Endometrium (tissue), 2 donors: ENCODE measurements around the gene EMC9.

Experiments used
- FAIRE-seq: peaks from 2 replicates; lab custom pipeline; 2012; peaks lifted over from hg19 to GRCh38; lab: Jason Lieb, UNC
- donor health status: control.
- donor health status: control.

The EMC9 gene

GRCh38 chr14:24141097-24141880 lies at the start of gene EMC9:
TSS of gene EMC9 (minus strand) at chr14:24141591. CDS start at chr14:24141304, 287 bp downstream.
- FAIRE-seq = peak; percentile 76

GRCh38 chr14:24190416-24190815 lies 49.0 kb upstream of the EMC9 start:
- no peak for FAIRE-seq

GRCh38 chr14:24189460-24189859 lies 48.1 kb upstream of the EMC9 start:
- FAIRE-seq = no peak

- FAIRE-seq = no peak
Observed at GRCh38 chr14:24189059-24189375, 47.6 kb upstream of the EMC9 start.

- peak; percentile 80 for FAIRE-seq
Observed at GRCh38 chr14:24188251-24189058, 47.1 kb upstream of the EMC9 start, which contains the start of gene IPO4. TSS of gene IPO4 (minus strand) at chr14:24188816. CDS start at chr14:24188787, 29 bp downstream.

- no peak for FAIRE-seq
Observed at GRCh38 chr14:24187539-24187915, 46.1 kb upstream of the EMC9 start.

- no peak for FAIRE-seq
Observed at GRCh38 chr14:24186831-24187538, 45.6 kb upstream of the EMC9 start.

- no peak for FAIRE-seq
Observed at GRCh38 chr14:24185741-24186140, 44.4 kb upstream of the EMC9 start.

- FAIRE-seq = no peak
Observed at GRCh38 chr14:24185026-24185425, 43.6 kb upstream of the EMC9 start.

- FAIRE-seq = no peak
Observed at GRCh38 chr14:24184104-24184970, 42.9 kb upstream of the EMC9 start.

- no peak for FAIRE-seq
Observed at GRCh38 chr14:24183014-24183481, 41.7 kb upstream of the EMC9 start.

- FAIRE-seq = no peak
Observed at GRCh38 chr14:24182110-24182882, 40.9 kb upstream of the EMC9 start.

- no peak for FAIRE-seq
Observed at GRCh38 chr14:24181371-24182077, 40.1 kb upstream of the EMC9 start.

- no peak for FAIRE-seq
Observed at GRCh38 chr14:24179961-24180796, 38.8 kb upstream of the EMC9 start.

- no peak for FAIRE-seq
Observed at GRCh38 chr14:24179294-24179960, 38.0 kb upstream of the EMC9 start.

GRCh38 chr14:24178399-24179178 lies 37.2 kb upstream of the EMC9 start:
- no peak for FAIRE-seq

- no peak for FAIRE-seq
Observed at GRCh38 chr14:24177891-24178290, 36.5 kb upstream of the EMC9 start.
